Esophagus muscularis mucosa (tissue), 4 donors: Measurements from ENCODE around the gene BAHCC1.

ENCODE experiments used
- EP300 ChIP-seq: sonication (generic); formaldehyde crosslinking; IDR thresholded peaks from one replicate; pipeline ENCODE4 v1.6.1; 2017; ENCODE audit warnings: antibody characterized with exemption
- POLR2A ChIP-seq: fragments of 450-650 bp; IDR thresholded peaks from one replicate; pipeline ENCODE4 v1.6.1; 2017; ENCODE audit warnings: antibody characterized with exemption, moderate library complexity, mild to moderate bottlenecking, low read depth
- TF ChIP-seq, protein P1 (sequence below), 3 experiments: fragments of 200-600 bp in 2 of 3; fragments of 450-650 bp in 1 of 3; sonication (generic) in 2 of 3; IDR thresholded peaks; one replicate each; pipeline ENCODE4 v1.5.1; 2017 to 2019; ENCODE audit warnings: antibody characterized with exemption in 3 of 3, mild to moderate bottlenecking in 2 of 3, moderate library complexity in 1 of 3

DNA sequence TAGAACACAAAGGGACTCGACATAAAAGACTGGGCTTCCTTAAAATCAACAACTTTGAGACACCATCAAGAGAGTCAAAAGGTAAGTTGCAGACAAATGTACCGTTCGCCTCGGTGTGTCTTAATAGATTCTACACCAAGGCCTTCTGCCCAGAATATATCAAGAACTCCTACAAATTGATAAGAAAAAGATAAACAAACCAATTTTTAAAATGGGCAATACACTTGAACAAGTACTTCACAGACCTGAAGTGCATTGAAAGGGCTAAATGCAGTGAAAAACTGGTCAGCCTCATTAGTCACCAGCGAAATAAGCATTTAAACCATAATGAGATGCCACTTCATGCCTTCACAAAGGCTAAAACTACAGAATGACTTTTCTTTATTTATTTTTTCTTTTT is 20.4 kb upstream of the BAHCC1 start:
- TF ChIP-seq POLR2A (no peak), EP300 (no peak)
- TF ChIP-seq, protein P1, sequence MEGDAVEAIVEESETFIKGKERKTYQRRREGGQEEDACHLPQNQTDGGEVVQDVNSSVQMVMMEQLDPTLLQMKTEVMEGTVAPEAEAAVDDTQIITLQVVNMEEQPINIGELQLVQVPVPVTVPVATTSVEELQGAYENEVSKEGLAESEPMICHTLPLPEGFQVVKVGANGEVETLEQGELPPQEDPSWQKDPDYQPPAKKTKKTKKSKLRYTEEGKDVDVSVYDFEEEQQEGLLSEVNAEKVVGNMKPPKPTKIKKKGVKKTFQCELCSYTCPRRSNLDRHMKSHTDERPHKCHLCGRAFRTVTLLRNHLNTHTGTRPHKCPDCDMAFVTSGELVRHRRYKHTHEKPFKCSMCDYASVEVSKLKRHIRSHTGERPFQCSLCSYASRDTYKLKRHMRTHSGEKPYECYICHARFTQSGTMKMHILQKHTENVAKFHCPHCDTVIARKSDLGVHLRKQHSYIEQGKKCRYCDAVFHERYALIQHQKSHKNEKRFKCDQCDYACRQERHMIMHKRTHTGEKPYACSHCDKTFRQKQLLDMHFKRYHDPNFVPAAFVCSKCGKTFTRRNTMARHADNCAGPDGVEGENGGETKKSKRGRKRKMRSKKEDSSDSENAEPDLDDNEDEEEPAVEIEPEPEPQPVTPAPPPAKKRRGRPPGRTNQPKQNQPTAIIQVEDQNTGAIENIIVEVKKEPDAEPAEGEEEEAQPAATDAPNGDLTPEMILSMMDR (IDR thresholded peaks at IDR 0.05): no peak
